GM12874 (cell line): ENCODE data around the gene TC2N.

Source experiments
- CTCF ChIP-seq: IDR thresholded peaks from 2 replicates; pipeline ENCODE4 v1.5.1; 2011; ENCODE audit warnings: low read depth, mild to moderate bottlenecking, control low read depth, low read length, moderate library complexity; ENCODE audit not compliant: insufficient read depth

TC2N gene

GRCh38 chr14:91903070-91903469 lies 35.7 kb upstream of the TC2N start:
- TF ChIP-seq CTCF = no peak

GRCh38 chr14:91902336-91902735 lies 35.0 kb upstream of the TC2N start:
- no peak for TF ChIP-seq CTCF

- no peak for TF ChIP-seq CTCF
These were observed 34.3 kb upstream of the TC2N start for GRCh38 chr14:91901449-91902226.

GRCh38 chr14:91899806-91900205 lies 32.5 kb upstream of the TC2N start:
- TF ChIP-seq CTCF = no peak

- TF ChIP-seq CTCF = no peak
These were observed 31.9 kb upstream of the TC2N start for GRCh38 chr14:91899213-91899612.

- no peak for TF ChIP-seq CTCF
These were observed 31.0 kb upstream of the TC2N start for GRCh38 chr14:91898372-91898771.

GRCh38 chr14:91897106-91897701 lies 29.9 kb upstream of the TC2N start:
- TF ChIP-seq CTCF = no peak
